MM.1S (cell line): ENCODE results near the gene RPL11.

ENCODE experiments used
- EZH2 ChIP-seq: fragments of 300-600 bp; sonication (generic); optimal IDR thresholded peaks from 2 replicates; pipeline ENCODE3; 2017; ENCODE audit warnings: low read depth, mild to moderate bottlenecking, antibody characterized with exemption, low read length, mixed read lengths
- TF ChIP-seq, protein P1 (sequence below): fragments of 300-600 bp; sonication (generic); IDR thresholded peaks from 2 replicates; pipeline ENCODE4 v1.5.1; 2016; ENCODE audit warnings: antibody characterized with exemption, low read length, mixed read lengths

DNA sequence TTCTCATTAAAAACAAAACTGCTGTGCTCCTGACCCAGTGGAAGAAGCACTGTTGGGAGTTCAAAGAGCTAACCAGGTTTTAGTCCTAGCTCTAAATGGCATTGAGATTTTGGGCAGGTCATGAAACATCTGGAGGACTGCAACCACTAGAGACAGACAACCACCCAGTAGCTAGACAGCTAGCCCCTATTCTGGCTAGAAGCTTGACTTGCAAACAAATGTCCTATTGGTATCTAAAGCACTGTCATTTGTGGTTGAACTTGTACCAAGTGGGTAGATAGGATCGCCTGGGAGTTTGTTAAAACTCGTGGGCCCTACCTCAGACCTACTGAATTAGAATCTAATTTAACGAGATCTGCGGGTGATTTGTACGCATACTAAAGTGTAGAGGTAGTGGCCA, 6.9 kb downstream of the RPL11 start:
- no peak for TF ChIP-seq EZH2
- TF ChIP-seq, protein P1, sequence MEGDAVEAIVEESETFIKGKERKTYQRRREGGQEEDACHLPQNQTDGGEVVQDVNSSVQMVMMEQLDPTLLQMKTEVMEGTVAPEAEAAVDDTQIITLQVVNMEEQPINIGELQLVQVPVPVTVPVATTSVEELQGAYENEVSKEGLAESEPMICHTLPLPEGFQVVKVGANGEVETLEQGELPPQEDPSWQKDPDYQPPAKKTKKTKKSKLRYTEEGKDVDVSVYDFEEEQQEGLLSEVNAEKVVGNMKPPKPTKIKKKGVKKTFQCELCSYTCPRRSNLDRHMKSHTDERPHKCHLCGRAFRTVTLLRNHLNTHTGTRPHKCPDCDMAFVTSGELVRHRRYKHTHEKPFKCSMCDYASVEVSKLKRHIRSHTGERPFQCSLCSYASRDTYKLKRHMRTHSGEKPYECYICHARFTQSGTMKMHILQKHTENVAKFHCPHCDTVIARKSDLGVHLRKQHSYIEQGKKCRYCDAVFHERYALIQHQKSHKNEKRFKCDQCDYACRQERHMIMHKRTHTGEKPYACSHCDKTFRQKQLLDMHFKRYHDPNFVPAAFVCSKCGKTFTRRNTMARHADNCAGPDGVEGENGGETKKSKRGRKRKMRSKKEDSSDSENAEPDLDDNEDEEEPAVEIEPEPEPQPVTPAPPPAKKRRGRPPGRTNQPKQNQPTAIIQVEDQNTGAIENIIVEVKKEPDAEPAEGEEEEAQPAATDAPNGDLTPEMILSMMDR, result no peak
